GM21786 (cell line): Measurements from ENCODE around the gene C2orf42.
"Not testable (repeated sequence)": the region's sequence is repeated elsewhere in the genome, so short reads cannot be mapped to it uniquely, and the experiment has no call there.

ENCODE experiments used
- ATAC-seq: cut with Tn5 transposase; IDR thresholded peaks from one replicate; pipeline ENCODE4 v1.9.1; 2021; ENCODE audit not compliant: unreplicated experiment

Gene C2orf42

DNA sequence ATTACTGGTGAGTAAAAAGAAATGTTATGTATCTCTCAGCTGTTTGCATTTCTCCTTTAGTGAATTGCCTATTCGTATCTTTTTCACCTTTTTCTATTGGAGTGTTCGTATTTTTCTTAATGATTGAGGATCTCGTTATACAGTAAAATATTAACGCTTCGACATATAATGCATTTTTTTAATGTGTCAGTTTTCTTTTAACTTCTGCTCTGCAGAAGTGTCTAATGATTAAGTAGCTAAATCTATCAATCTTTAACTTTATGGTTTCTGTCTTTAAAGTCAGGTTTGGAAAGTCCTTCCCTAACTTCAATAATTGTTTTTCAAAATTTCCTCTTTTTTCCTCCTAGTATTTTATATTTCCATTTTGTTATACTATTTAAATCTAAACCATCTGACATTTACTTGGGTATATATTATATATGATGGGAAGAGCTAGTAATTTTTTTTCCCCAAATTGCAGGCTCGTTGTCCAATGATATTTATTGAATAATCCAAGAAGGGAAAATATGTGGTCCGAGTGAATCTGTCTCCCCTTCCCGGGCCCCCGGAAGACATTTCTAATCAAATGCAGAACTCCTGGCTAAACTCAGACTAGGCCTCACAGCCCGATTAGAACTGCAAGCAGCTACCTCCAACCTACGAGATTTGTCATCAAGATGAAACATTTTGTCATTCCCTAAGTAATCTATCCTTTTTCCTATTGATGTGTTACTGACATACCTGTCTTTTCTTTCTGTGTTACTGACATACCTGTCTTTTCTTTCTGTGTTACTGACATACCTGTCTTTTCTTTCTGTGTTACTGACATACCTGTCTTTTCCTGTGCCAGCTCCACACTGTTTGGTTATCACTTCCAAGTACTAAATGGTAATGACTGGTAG lies 86.3 kb downstream of the C2orf42 start:
- no peak for ATAC-seq

DNA sequence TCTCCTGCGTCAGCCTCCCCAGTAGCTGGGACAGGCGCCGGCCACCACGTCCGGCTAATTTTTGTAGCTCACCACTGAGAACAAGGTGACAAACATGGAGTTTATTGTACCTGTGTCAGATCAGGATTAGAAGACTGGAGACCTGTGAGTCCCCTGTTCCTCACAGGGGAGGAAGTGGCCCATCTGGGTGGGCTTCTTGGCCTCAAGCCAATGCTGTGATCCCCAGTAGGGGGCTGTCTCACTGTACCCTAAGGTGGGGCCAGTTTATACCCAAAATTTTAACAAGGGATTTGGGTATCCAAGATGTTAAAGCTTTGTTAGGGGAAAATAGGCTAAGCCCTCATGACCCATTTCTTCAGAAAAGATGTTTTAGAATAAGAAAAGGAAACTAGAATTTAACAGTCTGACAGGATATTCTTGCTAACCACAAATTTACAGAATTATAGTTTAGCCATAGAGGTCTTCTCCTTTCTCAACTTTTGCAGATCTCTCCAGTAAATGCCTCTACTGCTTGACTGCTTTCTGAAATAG lies 87.2 kb downstream of the C2orf42 start:
- no peak for ATAC-seq

DNA sequence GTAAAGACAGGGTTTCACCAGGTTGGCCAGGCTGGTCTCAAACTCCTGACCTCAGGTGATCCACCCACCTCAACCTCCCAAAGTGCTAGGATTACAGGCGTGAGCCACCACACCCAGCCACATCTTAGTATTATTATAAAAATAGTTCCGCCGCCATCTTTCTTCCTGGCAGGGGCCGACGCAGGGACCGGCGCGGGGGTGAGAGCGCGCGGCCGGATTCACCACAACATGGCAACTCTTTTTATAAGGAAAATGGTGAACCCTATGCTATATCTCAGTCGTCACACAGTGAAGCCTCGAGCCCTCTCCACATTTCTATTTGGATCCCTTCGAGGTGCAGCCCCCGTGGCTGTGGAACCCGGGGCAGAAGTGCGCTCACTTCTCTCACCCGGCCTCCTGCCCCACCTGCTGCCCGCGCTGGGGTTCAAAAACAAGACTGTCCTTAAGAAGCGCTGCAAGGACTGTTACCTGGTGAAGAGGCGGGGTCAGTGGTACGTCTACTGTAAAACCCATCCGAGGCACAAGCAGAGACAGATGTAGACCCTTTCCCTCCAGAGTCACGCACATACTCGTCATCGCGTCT lies 88.4 kb downstream of the C2orf42 start:
- ATAC-seq: not testable (repeated sequence)

DNA sequence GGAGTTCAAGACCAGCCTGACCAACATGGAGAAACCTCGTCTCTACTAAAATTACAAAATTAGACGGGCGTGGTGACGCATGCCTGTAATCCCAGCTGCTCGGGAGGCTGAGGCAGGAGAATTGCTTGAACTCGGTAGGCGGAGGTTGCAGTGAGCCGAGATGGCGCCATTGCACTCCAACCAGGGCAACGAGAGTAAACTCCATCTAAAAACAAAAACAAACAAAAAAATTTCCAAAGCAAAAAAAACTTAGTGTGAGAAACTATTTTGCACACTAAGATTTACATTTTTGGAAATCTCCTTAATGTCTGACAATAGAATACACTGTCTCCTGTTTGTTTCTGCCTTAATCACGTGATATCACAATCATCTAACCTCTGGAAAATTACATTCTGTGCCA lies 89.1 kb downstream of the C2orf42 start:
- not testable (repeated sequence) for ATAC-seq

DNA sequence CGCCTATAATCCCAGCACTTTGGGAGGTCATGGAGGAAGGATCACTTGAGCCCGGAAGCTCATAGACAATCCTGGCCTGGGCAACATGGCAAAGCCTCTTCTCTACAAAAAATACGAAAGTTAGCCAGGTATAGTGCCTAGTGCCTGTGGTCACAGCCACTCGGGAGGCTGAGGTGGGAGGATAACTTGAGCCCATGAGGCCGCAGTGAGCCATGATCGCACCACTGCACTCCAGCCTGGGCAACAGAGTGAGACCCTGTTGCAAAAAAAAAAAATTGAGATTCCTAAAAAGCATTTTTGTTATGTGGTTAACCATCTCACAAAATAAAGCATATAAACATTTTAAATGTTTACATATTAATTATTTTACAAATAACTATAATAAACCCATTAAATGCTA lies 89.6 kb downstream of the C2orf42 start:
- no peak for ATAC-seq
